HFFc6 (cell line): ENCODE results near the gene IRGC. TPM values are rescaled to one million over a fixed set of nuclear protein-coding genes. Genes with fewer than 3 reads are reported as not detected.
"Not testable (repeated sequence)": the region's sequence is repeated elsewhere in the genome, so short reads cannot be mapped to it uniquely, and the experiment has no call there.

Source experiments
- DNase-seq: peaks from one replicate; pipeline ENCODE4 v3.0.0-alpha.2; 2018
- H3K27ac Mint-ChIP-seq: 2 replicates; pipeline ENCODE4 v1.8.0; 2020; ENCODE audit warnings: mild to moderate bottlenecking, mixed read lengths
- H3K27me3 Mint-ChIP-seq: 2 replicates; pipeline ENCODE4 v1.8.0; 2021; ENCODE audit warnings: mild to moderate bottlenecking, moderate library complexity, mixed read lengths; ENCODE audit not compliant: insufficient read depth
- H3K36me3 Mint-ChIP-seq: 2 replicates; pipeline ENCODE4 v1.8.0; 2021; ENCODE audit warnings: low read depth, mixed read lengths
- H3K4me1 Mint-ChIP-seq: 2 replicates; pipeline ENCODE4 v1.8.0; 2020; ENCODE audit warnings: low read depth, mixed read lengths
- H3K4me3 Mint-ChIP-seq: 2 replicates; pipeline ENCODE4 v1.8.0; 2020; ENCODE audit warnings: mild to moderate bottlenecking, moderate library complexity, mixed read lengths
- H3K9me3 Mint-ChIP-seq: 2 replicates; pipeline ENCODE4 v1.8.0; 2020; ENCODE audit warnings: mild to moderate bottlenecking, mixed read lengths
- CTCF ChIP-seq: fragments of 200-600 bp; sonication (generic); IDR thresholded peaks from 2 replicates; pipeline ENCODE4 v1.5.0; 2021; ENCODE audit warnings: antibody characterized with exemption, mild to moderate bottlenecking
- total RNA-seq, 6 experiments: library from RNA; stranded (reverse); fragmentation: NEBNext Ultra II Directional; extraction: Animal tissue kit (Norgen Biotek cat#: 25700); gene quantifications; 2 replicates in 1 of 6; 3 replicates in 5 of 6; pipeline ENCODE4 v1.2.3, GENCODE V29; 2021

IRGC gene
- total RNA-seq, 6 experiments from 2014 or later: not detected

DNA sequence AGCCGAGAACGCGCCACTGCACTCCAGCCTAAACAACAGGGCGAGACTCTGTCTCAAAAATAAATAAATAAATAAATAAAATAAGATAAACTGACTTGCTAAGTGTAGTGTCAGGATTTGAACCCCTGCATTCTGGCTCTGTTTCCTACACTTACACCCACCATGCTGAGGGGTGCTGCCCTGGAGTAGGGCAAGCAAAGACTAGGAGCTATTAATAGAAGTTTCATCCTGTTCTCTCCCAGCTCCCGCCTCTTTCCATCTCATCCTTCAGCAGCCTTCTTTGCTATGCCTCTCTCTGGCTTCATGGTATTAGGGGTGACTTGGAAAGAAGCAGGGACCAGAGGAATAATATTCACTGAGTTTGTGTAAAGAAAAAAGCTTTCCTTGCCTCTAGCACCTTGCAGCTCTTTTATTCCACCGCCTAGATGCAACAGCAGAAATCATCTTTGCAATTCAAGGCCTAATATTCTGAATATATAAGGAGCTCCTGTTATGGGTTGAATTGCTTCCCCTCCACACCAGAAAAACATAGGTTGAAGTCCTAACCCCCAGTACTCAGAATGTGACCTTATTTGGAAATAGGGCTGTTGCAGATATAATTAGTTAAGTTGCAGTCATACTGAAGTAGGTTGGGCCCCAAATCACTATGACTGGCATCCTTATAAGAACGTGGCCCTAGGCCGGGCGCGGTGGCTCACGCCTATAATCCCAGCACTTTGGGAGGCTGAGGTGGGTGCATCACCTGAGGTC, 37.2 kb upstream of the IRGC start:
- H3K27ac Mint-ChIP-seq: no peak overlapping the region
- peaks cover 2% of the 10 kb centered on the region for H3K27me3 Mint-ChIP-seq
- no peaks in the 10 kb centered on the region for H3K36me3 Mint-ChIP-seq
- no peak for TF ChIP-seq CTCF
- H3K4me3 Mint-ChIP-seq: no peak overlapping the region
- H3K4me1 Mint-ChIP-seq: peaks cover 18% of the 10 kb centered on the region
- H3K9me3 Mint-ChIP-seq: no peaks in the 10 kb centered on the region
- no peak for DNase-seq

DNA sequence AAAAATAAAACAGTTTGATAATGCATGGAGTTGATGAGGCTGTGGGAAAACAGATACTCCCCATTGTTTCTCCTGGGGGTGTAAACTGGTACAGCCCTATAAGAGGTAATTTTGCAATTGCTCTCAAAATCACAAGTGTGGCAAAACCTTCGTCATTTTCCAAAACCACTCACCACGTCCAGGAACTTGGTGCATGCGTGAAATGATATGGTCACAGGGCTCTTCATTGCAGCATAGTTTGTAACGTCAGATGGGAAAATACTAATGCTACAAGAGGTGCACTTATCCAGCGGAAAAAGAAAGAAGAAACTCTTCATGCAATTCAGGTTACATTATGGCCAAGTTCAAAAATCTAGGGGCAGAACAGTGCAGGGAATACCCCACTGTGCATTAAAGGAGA, 34.1 kb upstream of the IRGC start:
- Mint-ChIP-seq H3K36me3 (no peaks in the 10 kb centered on the region), H3K27me3 (peaks cover 4% of the 10 kb centered on the region), H3K9me3 (no peaks in the 10 kb centered on the region), H3K4me1 (peaks cover 2% of the 10 kb centered on the region), H3K27ac (no peak overlapping the region), H3K4me3 (no peak overlapping the region)
- TF ChIP-seq CTCF: no peak
- DNase-seq: no peak

GRCh38 chr19:43682269-43682668, 33.6 kb upstream of the IRGC start:
- not testable (repeated sequence) for H3K4me1 Mint-ChIP-seq, H3K4me3 Mint-ChIP-seq, H3K36me3 Mint-ChIP-seq, H3K27ac Mint-ChIP-seq, DNase-seq, H3K9me3 Mint-ChIP-seq, H3K27me3 Mint-ChIP-seq

DNA sequence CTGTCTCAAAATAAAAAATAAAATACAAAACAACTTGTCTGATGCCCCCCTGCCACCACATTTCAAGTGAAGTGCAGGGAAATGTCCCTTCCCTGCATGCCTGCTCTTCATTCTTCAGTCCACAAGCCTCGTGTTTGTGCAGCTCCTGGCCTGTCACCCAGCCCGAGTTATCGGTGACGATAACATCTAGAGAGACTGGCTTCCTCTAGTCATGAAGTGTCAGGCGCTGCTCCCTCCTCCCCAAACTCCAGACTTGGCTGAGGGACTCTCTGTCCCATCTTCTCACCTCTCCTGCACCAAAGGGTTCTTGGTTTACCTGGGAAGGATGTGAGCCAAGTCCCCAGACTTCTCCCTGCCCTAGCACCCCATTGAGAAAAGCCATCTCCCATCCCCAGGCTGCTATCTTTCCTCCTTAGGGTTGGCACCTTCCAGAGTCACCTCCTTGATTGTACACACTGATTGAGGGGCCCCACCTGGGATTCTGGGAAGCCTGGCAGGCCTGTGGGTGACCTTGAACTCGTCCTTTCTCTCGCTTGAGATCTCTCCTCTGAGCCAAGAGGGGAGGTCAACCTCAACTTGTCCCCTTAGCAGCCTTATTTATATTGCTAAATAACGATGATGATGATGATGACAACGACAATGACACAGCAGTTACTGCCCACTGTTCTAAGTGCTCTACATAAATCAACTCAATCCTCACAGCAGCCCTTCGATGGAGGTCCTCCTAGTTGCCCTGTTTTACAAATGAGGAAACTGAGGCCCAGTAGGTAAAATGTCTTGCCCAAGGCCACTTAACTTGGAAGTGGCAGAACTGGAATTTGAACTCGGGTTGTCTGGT, 32.8 kb upstream of the IRGC start:
- no peaks in the 10 kb centered on the region for H3K9me3 Mint-ChIP-seq
- no peak for DNase-seq
- no peaks in the 10 kb centered on the region for H3K36me3 Mint-ChIP-seq
- no peak for TF ChIP-seq CTCF
- peaks cover 4% of the 10 kb centered on the region for H3K27me3 Mint-ChIP-seq
- H3K4me1 Mint-ChIP-seq: peaks cover 11% of the 10 kb centered on the region
- no peak overlapping the region for H3K4me3 Mint-ChIP-seq
- no peak overlapping the region for H3K27ac Mint-ChIP-seq

DNA sequence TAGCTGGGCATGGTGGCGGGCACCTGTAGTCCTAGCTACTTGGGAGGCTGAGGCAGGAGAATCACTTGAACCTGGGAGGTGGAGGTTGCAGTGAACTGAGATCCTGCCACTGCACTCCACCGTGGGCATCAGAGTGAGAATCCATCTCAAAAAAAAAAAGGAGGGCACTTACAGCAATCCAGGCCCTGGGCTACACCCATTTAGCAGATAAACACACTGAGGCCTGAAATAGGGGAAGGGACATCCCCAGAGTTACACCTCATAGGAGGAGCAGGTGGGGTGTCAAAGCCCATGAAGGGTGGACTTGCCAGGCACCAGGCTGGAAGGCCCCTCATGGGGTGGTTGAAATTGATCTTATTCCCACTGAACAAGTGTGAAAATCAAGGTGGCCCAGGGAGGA, 32.0 kb upstream of the IRGC start:
- H3K9me3 Mint-ChIP-seq: no peaks in the 10 kb centered on the region
- no peak for DNase-seq
- H3K27ac Mint-ChIP-seq: no peak overlapping the region

More for the DNA sequence above, 32.0 kb upstream of the IRGC start:
- Mint-ChIP-seq H3K4me3 (no peak overlapping the region), H3K27me3 (peaks cover 7% of the 10 kb centered on the region), H3K36me3 (no peaks in the 10 kb centered on the region), H3K4me1 (peaks cover 11% of the 10 kb centered on the region)
- no peak for TF ChIP-seq CTCF
